ENCODE data around the gene COL8A2. TPM values are rescaled to one million over a fixed set of nuclear protein-coding genes. Genes with fewer than 3 reads are reported as not detected.

COL8A2 gene
- total and polyA plus RNA-seq, 7 donors = 0.60 to 13.0 (median 3.2) TPM

- Histone ChIP-seq H3K27ac (no peak overlapping the region), H3K4me1 (peaks cover 0 to 32% (median 22%) of the 10 kb centered on the region in 4 donors)
- WGBS, 2 donors = 93 to 97% methylated on average over 4 of the region's 4 CpGs
Measured at GRCh38 chr1:36091141-36091540, 33.9 kb downstream of the COL8A2 start.

GRCh38 chr1:36089393-36090121 is 35.5 kb downstream of the COL8A2 start:
- Histone ChIP-seq H3K36me3 (peaks cover 13 to 37% (median 29%) of the 10 kb centered on the region in 4 donors), H3K4me3 (peak overlapping the region; percentile 86 to 96 (median 94)), H3K4me1 (peaks cover 0 to 35% (median 25%) of the 10 kb centered on the region in 4 donors), H3K9me3 (no peaks in the 10 kb centered on the region), H3K27me3 (peaks cover 0 to under 1% (median 0%) of the 10 kb centered on the region in 3 donors), H3K27ac (peak overlapping the region; percentile 88 to 92 (median 90))
- intact Hi-C loops (cut with DNase I) = loop anchor here (5.0 kb wide), 1 partner anchor 157 kb away; the partner anchor contains the start of gene AGO3
- TF ChIP-seq CTCF (IDR thresholded peaks at IDR 0.05) = no peak
- no peak for TF ChIP-seq POLR2A (IDR thresholded peaks at IDR 0.05)
- TF ChIP-seq POLR2AphosphoS5 (IDR thresholded peaks at IDR 0.05) = no peak
- TF ChIP-seq EP300 (IDR thresholded peaks at IDR 0.05) = no peak
- 4 to 5% methylated on average over 32 of the region's 32 CpGs for WGBS, 2 donors
- DNase-seq = peak; percentile 42

More at GRCh38 chr1:36091141-36091540, 33.9 kb downstream of the COL8A2 start:
- intact Hi-C loops (cut with DNase I) = no loop called here
- no peaks in the 10 kb centered on the region for H3K9me3 ChIP-seq
- H3K36me3 ChIP-seq = peaks cover 13 to 51% (median 31%) of the 10 kb centered on the region in 4 donors
- no peak overlapping the region for H3K4me3 ChIP-seq
- TF ChIP-seq POLR2A (IDR thresholded peaks at IDR 0.05) = no peak
- TF ChIP-seq EP300 (IDR thresholded peaks at IDR 0.05) = no peak
- TF ChIP-seq CTCF (IDR thresholded peaks at IDR 0.05) = no peak
- TF ChIP-seq POLR2AphosphoS5 (IDR thresholded peaks at IDR 0.05) = no peak
- H3K27me3 ChIP-seq = no peaks in the 10 kb centered on the region
- peak; percentile 35 for DNase-seq

GRCh38 chr1:36088577-36089392 is 36.2 kb downstream of the COL8A2 start, which contains the start of gene ADPRS:
Gene ADPRS, plus strand, starts transcription at chr1:36088892. Its CDS starts 13 bp downstream, at chr1:36088905.
- peak in 1 of 4 donors; percentile 49 for TF ChIP-seq EP300 (IDR thresholded peaks at IDR 0.05)
- peak; percentile 92 to 98 (median 95) for TF ChIP-seq POLR2AphosphoS5 (IDR thresholded peaks at IDR 0.05)
- TF ChIP-seq CTCF (IDR thresholded peaks at IDR 0.05) = peak; percentile 99
- peak; percentile 70 to 85 for TF ChIP-seq POLR2A (IDR thresholded peaks at IDR 0.05)
- H3K27me3 ChIP-seq = peaks cover 0 to 9% (median 0%) of the 10 kb centered on the region in 3 donors
- WGBS, 2 donors = 1% methylated on average over 84 of the region's 84 CpGs
- peak; percentile 94 for DNase-seq
- H3K36me3 ChIP-seq = peaks cover 13 to 29% (median 22%) of the 10 kb centered on the region in 4 donors
- intact Hi-C loops (cut with DNase I) = loop anchor here (5.0 kb wide), 1 partner anchor 156 kb away; the partner anchor contains the start of gene AGO3
- peak within 1 kb of the TSS; percentile 88 to 92 (median 90) for H3K27ac ChIP-seq
- H3K4me1 ChIP-seq = peaks cover 0 to 42% (median 33%) of the 10 kb centered on the region in 4 donors
- H3K4me3 ChIP-seq = peak within 1 kb of the TSS; percentile 86 to 96 (median 94)
- H3K9me3 ChIP-seq = no peaks in the 10 kb centered on the region

- WGBS, 2 donors = 29 to 32% methylated on average over 8 of the region's 8 CpGs
- Histone ChIP-seq H3K27me3 (peaks cover 0 to 12% (median 0%) of the 10 kb centered on the region in 3 donors), H3K9me3 (no peaks in the 10 kb centered on the region), H3K27ac (peak overlapping the region; percentile 88 to 92 (median 90)), H3K36me3 (peaks cover 9 to 24% (median 18%) of the 10 kb centered on the region in 4 donors), H3K4me1 (peaks cover 0 to 43% (median 36%) of the 10 kb centered on the region in 4 donors), H3K4me3 (peak overlapping the region; percentile 86 to 96 (median 94))
- TF ChIP-seq CTCF (IDR thresholded peaks at IDR 0.05) (no peak), POLR2A (IDR thresholded peaks at IDR 0.05) (no peak), POLR2AphosphoS5 (IDR thresholded peaks at IDR 0.05) (no peak), EP300 (IDR thresholded peaks at IDR 0.05) (no peak)
- no peak for DNase-seq
- intact Hi-C loops (cut with DNase I) = loop anchor here (5.0 kb wide), 1 partner anchor 156 kb away; the partner anchor contains the start of gene AGO3
Measured at GRCh38 chr1:36088265-36088576, 36.8 kb downstream of the COL8A2 start.

All from sigmoid colon (tissue), 7 donors.